Endothelial cell (in vitro differentiated cells): ENCODE measurements around the gene BCAP29. TPM values are rescaled to one million over a fixed set of nuclear protein-coding genes. Genes with fewer than 3 reads are reported as not detected.

Source experiments
- DNase-seq: peaks from one replicate; pipeline ENCODE4 v3.0.0; 2021; ENCODE audit warnings: low spot score
- H3K27ac Mint-ChIP-seq: one replicate; pipeline ENCODE4 v1.8.0; 2021; ENCODE audit warnings: mixed read lengths, inconsistent platforms; ENCODE audit not compliant: unreplicated experiment
- H3K27me3 Mint-ChIP-seq: one replicate; pipeline ENCODE4 v1.8.0; 2021; ENCODE audit warnings: mild to moderate bottlenecking, moderate library complexity, mixed read lengths, inconsistent platforms; ENCODE audit not compliant: unreplicated experiment
- H3K36me3 Mint-ChIP-seq: one replicate; pipeline ENCODE4 v1.8.0; 2021; ENCODE audit warnings: mild to moderate bottlenecking, low read depth, mixed read lengths, inconsistent platforms; ENCODE audit not compliant: unreplicated experiment
- H3K4me1 Mint-ChIP-seq: one replicate; pipeline ENCODE4 v1.8.0; 2021; ENCODE audit warnings: mild to moderate bottlenecking, mixed read lengths, inconsistent platforms; ENCODE audit not compliant: unreplicated experiment
- H3K4me3 Mint-ChIP-seq: one replicate; pipeline ENCODE4 v1.8.0; 2021; ENCODE audit warnings: mild to moderate bottlenecking, mixed read lengths, inconsistent platforms; ENCODE audit not compliant: unreplicated experiment
- H3K9me3 Mint-ChIP-seq: one replicate; pipeline ENCODE4 v1.8.0; 2021; ENCODE audit warnings: mixed read lengths, inconsistent platforms; ENCODE audit not compliant: unreplicated experiment
- total RNA-seq: library from RNA; stranded (reverse); fragmentation: NEBNext Ultra II Directional; extraction: Animal tissue kit (Norgen Biotek cat#: 25700); gene quantifications from one replicate; pipeline ENCODE4 v1.2.1, GENCODE V29; 2021; ENCODE audit not compliant: unreplicated experiment
- TF ChIP-seq, protein P1 (sequence below): fragments of 200-600 bp; sonication (generic); IDR thresholded peaks from one replicate; pipeline ENCODE4 v1.5.0; 2021; ENCODE audit warnings: antibody characterized with exemption; ENCODE audit not compliant: unreplicated experiment

Gene BCAP29
- total RNA-seq, 1 donor from 2014 or later, result 114 TPM

DNA sequence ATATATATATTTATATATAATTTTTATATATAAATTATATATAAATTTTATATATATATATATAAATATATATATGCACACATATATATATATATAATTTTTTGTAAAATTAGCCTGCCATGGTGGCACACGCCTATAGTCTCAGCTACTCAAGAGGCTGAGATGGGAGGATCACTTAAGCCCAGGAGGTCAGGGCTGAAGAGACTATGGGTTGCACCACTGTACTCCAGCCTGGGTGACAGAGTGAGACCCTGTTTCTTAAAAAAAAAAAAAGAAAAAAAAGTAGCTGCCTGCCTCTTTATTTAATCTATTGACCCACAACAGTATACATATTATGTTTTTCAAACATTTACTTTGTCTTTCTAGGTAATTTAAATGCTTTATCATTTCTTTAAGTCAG, 19.2 kb downstream of the BCAP29 start:
- H3K27me3 Mint-ChIP-seq, result peaks cover 4% of the 10 kb centered on the region
- peaks cover 12% of the 10 kb centered on the region for H3K36me3 Mint-ChIP-seq
- H3K4me1 Mint-ChIP-seq, result peaks cover 37% of the 10 kb centered on the region
- no peak overlapping the region for H3K27ac Mint-ChIP-seq
- H3K9me3 Mint-ChIP-seq, result no peaks in the 10 kb centered on the region
- H3K4me3 Mint-ChIP-seq, result no peak overlapping the region
- no peak for DNase-seq
- TF ChIP-seq, protein P1, sequence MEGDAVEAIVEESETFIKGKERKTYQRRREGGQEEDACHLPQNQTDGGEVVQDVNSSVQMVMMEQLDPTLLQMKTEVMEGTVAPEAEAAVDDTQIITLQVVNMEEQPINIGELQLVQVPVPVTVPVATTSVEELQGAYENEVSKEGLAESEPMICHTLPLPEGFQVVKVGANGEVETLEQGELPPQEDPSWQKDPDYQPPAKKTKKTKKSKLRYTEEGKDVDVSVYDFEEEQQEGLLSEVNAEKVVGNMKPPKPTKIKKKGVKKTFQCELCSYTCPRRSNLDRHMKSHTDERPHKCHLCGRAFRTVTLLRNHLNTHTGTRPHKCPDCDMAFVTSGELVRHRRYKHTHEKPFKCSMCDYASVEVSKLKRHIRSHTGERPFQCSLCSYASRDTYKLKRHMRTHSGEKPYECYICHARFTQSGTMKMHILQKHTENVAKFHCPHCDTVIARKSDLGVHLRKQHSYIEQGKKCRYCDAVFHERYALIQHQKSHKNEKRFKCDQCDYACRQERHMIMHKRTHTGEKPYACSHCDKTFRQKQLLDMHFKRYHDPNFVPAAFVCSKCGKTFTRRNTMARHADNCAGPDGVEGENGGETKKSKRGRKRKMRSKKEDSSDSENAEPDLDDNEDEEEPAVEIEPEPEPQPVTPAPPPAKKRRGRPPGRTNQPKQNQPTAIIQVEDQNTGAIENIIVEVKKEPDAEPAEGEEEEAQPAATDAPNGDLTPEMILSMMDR, result no peak

DNA sequence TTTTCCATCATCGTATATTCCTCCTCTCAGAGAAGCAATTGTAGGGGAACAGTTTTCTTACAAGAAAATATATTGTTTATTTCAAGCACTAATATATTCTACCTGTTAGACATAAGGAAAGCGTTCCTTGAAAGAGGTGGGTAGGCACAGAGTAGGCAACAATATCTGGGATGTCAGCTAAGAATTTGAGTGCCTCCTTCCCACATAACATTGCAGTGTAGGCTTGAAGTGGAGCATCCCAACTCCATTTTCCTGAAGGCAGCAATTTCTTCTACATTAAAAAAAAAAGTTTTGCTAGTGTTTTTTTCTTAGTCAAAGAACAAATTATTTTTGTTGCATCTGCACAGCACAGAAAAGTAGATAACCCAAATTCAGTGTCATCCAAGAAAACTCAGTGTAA, 20.8 kb downstream of the BCAP29 start:
- TF ChIP-seq, protein P1, result no peak
- H3K4me1 Mint-ChIP-seq, result peaks cover 28% of the 10 kb centered on the region
- peaks cover 4% of the 10 kb centered on the region for H3K27me3 Mint-ChIP-seq
- no peaks in the 10 kb centered on the region for H3K9me3 Mint-ChIP-seq
- peaks cover 3% of the 10 kb centered on the region for H3K36me3 Mint-ChIP-seq
- DNase-seq, result no peak
- no peak overlapping the region for H3K4me3 Mint-ChIP-seq
- H3K27ac Mint-ChIP-seq, result no peak overlapping the region

DNA sequence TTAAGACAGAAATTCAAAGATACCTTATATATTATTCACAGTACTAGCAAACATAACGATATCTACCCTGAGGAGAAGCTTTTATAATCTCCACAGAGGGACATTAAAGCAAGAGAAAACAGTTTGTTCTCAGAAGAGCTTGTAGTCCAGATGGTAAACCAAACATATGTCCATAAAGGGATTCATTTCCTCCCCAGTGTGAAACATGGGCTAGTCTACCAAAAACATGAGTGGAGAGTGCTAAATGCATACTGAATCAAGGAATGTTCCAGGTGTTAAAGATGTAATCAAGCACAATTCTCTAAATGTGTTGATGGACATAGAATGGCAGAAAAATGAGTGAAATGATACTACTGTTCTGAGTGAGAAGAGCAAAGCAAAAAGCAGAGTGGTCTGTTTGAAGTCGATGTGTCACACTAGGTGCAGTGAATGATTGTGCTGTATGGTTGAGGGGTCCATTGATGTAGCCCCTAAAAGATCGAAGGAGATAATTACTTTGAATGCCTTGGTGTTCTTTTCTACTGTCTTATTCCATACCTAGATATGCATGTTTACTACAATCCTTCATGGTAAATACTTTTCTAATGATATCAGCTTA, 25.3 kb downstream of the BCAP29 start:
- H3K27ac Mint-ChIP-seq, result no peak overlapping the region
- no peaks in the 10 kb centered on the region for H3K9me3 Mint-ChIP-seq
- TF ChIP-seq, protein P1, result no peak
- DNase-seq, result no peak
- H3K36me3 Mint-ChIP-seq, result peaks cover 6% of the 10 kb centered on the region
- H3K27me3 Mint-ChIP-seq, result no peaks in the 10 kb centered on the region
- H3K4me3 Mint-ChIP-seq, result no peak overlapping the region
- H3K4me1 Mint-ChIP-seq, result peaks cover 9% of the 10 kb centered on the region

DNA sequence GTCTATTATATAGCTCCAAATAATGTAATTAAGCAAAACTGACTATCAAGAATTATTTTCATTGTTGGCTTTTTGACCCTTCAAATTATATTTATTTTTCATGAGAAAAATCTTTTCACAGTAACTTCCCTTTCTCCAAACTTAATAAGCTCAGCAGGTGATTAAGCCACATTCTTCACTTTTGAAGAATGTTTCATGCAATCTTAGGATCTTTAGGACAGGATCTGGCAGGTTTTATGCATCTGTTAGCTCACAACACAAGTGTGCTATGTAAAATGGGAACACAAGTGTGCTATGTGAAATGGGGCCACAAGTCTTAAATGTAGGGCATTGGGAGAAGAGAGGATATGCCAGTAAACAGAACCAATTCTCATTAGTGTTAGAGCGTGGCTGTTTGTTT, 26.3 kb downstream of the BCAP29 start:
- Mint-ChIP-seq H3K27me3 (no peaks in the 10 kb centered on the region), H3K4me3 (no peak overlapping the region), H3K4me1 (peaks cover 9% of the 10 kb centered on the region), H3K36me3 (peaks cover 6% of the 10 kb centered on the region), H3K27ac (no peak overlapping the region), H3K9me3 (no peaks in the 10 kb centered on the region)
- TF ChIP-seq, protein P1, result no peak
- no peak for DNase-seq

DNA sequence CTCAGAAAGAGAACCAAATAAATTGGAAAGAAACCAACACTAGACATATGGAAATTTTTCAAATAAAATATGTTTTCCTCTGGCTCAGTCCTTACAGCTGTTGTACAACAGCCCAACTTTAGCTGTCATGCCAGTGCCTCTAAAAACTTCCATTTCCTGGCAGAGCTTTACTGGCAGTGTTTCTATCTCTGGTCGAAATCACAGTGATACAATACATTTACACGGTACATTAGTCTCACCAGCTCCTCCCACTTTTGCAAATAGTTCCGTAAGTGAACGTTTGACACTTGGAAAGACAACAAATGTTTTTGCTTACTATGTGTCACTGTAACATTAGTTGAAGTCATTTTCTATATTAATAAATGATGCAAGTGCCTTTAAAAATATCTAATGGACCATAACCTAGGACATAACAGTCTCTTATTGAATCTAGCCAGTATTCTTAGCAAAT, 29.8 kb downstream of the BCAP29 start:
- Mint-ChIP-seq H3K4me3 (no peak overlapping the region), H3K36me3 (peaks cover 10% of the 10 kb centered on the region), H3K27me3 (peaks cover 3% of the 10 kb centered on the region), H3K27ac (no peak overlapping the region), H3K4me1 (peaks cover 19% of the 10 kb centered on the region), H3K9me3 (no peaks in the 10 kb centered on the region)
- TF ChIP-seq, protein P1, result no peak
- no peak for DNase-seq
